Transverse colon (tissue), 4 donors: ENCODE results near the gene TTLL6. TPM values are rescaled to one million over a fixed set of nuclear protein-coding genes. Genes with fewer than 3 reads are reported as not detected.

Source experiments
- DNase-seq: peaks from one replicate; pipeline ENCODE4 v3.0.0-alpha.2; 2019
- H3K27ac ChIP-seq, 4 donors: fragments of 200-600 bp; sonication (generic); 2 replicates each; pipeline ENCODE4 v1.5.1; 2016 to 2018; ENCODE audit warnings: inconsistent platforms in 4 of 4
- H3K27me3 ChIP-seq: fragments of 200-600 bp; sonication (generic); 2 replicates; pipeline ENCODE4 v1.5.1; 2017; ENCODE audit warnings: inconsistent platforms
- H3K36me3 ChIP-seq, 4 donors: fragments of 200-600 bp; sonication (generic); 2 replicates each; pipeline ENCODE4 v1.5.1; 2017 to 2019; ENCODE audit warnings: inconsistent platforms in 4 of 4
- H3K4me1 ChIP-seq, 4 donors: fragments of 200-600 bp; sonication (generic); 2 replicates each; pipeline ENCODE4 v1.5.1; 2017 to 2020; ENCODE audit warnings: inconsistent platforms in 4 of 4
- H3K4me3 ChIP-seq, 4 donors: fragments of 200-600 bp; sonication (generic); 1 replicate in 1 of 4; 2 replicates in 3 of 4; pipeline versions ENCODE4 v1.5.1 to v1.6.1; 2017 to 2019; ENCODE audit warnings: inconsistent platforms in 4 of 4
- H3K9me3 ChIP-seq, 2 donors: fragments of 200-600 bp; sonication (generic); 2 replicates each; pipeline ENCODE4 v1.5.1; 2017 to 2019; ENCODE audit warnings: inconsistent platforms in 2 of 2
- EP300 ChIP-seq: sonication (generic); formaldehyde crosslinking; IDR thresholded peaks from one replicate; pipeline ENCODE4 v1.6.1; 2017; ENCODE audit warnings: antibody characterized with exemption, low read depth
- POLR2A ChIP-seq: fragments of 450-650 bp; IDR thresholded peaks from one replicate; pipeline ENCODE4 v1.6.1; 2016; ENCODE audit warnings: antibody characterized with exemption, mild to moderate bottlenecking, moderate library complexity
- POLR2AphosphoS5 ChIP-seq, 3 donors: sonication (generic); formaldehyde crosslinking; IDR thresholded peaks; one replicate each; pipeline ENCODE4 v1.6.1; 2016; ENCODE audit warnings: antibody characterized with exemption in 3 of 3
- WGBS, 2 donors: methylation state at CpG; one replicate each; pipeline ENCODE4 v1.1.5; 2018; ENCODE audit warnings: low coverage in 1 of 2; 5-methylcytosine and 5-hydroxymethylcytosine counted together
- in situ Hi-C, 4 donors: fragments of 200-750 bp; cut with MboI; loops; one replicate each; pipeline versions ENCODE4 v1.15.0 to v1.15.1; 2017; ENCODE audit warnings: low sequenced_read_pairs in 3 of 4, low pct_ligation_motif_present in 1 of 4, low pct_unique_long_range_greater_than_20kb in 1 of 4
- intact Hi-C: fragments of 100-400 bp; cut with DNase I; formaldehyde crosslinking; loops from one replicate; pipeline ENCODE4 v1.15.1; 2023; ENCODE audit warnings: low total_unique reads
- total RNA-seq, 4 donors: library from RNA; depleted of rRNA; stranded (reverse); fragments of >200 nt; gene quantifications; one replicate each; pipeline ENCODE4 v1.1.0, GENCODE V29; 2016
- TF ChIP-seq, protein P1 (sequence below), 5 experiments: fragments of 200-600 bp in 3 of 5; fragments of 450-650 bp in 2 of 5; sonication (generic) in 3 of 5; IDR thresholded peaks; 1 replicate in 2 of 5; 2 replicates in 3 of 5; pipeline ENCODE4 v1.5.1; 2016 to 2017; ENCODE audit warnings: antibody characterized with exemption in 5 of 5, inconsistent platforms in 3 of 5, mild to moderate bottlenecking in 2 of 5, moderate library complexity in 1 of 5

Gene TTLL6
- total RNA-seq, 4 donors from 2014 or later: 4.9 to 24.9 (median 7.3) TPM

DNA sequence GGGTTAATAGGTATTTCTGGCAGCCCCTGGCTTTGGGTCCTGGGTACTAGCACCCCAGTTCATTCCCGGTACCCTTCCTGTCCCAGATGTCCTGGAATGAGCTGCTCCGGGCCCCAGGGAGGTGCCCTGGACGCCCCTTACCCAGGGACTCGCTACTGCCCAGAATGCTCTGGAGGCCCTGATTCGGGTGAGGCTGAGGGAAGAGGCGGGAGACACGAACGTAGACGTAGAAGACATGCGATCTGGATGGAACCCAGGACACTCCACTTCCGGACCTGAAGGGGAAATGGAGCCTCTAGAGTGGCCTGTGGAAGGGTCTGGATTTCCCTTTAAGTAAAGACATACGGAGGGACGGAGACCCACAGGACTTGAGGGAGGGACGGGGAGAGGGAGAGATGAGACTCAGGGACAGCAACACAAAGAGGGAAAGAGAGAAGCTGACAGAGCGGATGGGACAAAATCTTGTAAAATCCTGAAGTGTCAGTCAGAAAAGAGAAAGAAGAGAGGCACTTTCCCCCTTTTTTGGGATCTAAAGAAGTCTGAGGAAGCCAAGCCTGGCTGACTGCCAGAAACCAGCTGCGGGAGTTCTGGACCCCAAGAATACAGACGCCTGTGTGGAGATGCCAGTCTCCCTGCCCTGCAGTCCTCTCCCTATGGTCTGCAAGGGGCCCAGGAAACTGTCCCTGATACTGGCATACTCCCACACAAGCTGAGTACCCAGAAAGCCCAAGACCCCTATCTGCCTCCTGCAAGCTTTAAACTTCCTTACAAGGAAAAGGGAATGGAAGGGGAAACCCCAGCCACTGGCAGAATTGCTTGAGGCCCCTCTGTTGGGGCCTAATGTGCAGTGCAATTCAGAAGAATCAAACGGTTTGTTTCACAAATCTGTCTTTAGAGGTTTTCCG lies 87.4 kb downstream of the TTLL6 start:
- Histone ChIP-seq H3K27ac (peak overlapping the region in 2 of 4 donors; percentile 70 to 86), H3K36me3 (no peaks in the 10 kb centered on the region), H3K9me3 (no peaks in the 10 kb centered on the region), H3K4me1 (peaks cover 12 to 37% (median 32%) of the 10 kb centered on the region in 4 donors), H3K4me3 (peak overlapping the region in 2 of 4 donors; percentile 51 to 56), H3K27me3 (peaks cover 100% of the 10 kb centered on the region)
- intact Hi-C loops (loop anchor here (10.0 kb wide), 2 partner anchors 145 to 275 kb away; no protein-coding TSS in a partner anchor), in situ Hi-C loops (loop anchor here in 3 of 4 donors (10.0 kb wide), 2 partner anchors 55 to 65 kb away; no protein-coding TSS in a partner anchor)
- DNase-seq: no peak
- WGBS, 2 donors: 15 to 21% methylated on average over 5 to 19 of the region's 19 CpGs
- TF ChIP-seq EP300 (no peak), POLR2A (no peak), POLR2AphosphoS5 (IDR thresholded peaks at IDR 0.05) (no peak)
- TF ChIP-seq, protein P1, sequence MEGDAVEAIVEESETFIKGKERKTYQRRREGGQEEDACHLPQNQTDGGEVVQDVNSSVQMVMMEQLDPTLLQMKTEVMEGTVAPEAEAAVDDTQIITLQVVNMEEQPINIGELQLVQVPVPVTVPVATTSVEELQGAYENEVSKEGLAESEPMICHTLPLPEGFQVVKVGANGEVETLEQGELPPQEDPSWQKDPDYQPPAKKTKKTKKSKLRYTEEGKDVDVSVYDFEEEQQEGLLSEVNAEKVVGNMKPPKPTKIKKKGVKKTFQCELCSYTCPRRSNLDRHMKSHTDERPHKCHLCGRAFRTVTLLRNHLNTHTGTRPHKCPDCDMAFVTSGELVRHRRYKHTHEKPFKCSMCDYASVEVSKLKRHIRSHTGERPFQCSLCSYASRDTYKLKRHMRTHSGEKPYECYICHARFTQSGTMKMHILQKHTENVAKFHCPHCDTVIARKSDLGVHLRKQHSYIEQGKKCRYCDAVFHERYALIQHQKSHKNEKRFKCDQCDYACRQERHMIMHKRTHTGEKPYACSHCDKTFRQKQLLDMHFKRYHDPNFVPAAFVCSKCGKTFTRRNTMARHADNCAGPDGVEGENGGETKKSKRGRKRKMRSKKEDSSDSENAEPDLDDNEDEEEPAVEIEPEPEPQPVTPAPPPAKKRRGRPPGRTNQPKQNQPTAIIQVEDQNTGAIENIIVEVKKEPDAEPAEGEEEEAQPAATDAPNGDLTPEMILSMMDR (IDR thresholded peaks at IDR 0.05): no peak

DNA sequence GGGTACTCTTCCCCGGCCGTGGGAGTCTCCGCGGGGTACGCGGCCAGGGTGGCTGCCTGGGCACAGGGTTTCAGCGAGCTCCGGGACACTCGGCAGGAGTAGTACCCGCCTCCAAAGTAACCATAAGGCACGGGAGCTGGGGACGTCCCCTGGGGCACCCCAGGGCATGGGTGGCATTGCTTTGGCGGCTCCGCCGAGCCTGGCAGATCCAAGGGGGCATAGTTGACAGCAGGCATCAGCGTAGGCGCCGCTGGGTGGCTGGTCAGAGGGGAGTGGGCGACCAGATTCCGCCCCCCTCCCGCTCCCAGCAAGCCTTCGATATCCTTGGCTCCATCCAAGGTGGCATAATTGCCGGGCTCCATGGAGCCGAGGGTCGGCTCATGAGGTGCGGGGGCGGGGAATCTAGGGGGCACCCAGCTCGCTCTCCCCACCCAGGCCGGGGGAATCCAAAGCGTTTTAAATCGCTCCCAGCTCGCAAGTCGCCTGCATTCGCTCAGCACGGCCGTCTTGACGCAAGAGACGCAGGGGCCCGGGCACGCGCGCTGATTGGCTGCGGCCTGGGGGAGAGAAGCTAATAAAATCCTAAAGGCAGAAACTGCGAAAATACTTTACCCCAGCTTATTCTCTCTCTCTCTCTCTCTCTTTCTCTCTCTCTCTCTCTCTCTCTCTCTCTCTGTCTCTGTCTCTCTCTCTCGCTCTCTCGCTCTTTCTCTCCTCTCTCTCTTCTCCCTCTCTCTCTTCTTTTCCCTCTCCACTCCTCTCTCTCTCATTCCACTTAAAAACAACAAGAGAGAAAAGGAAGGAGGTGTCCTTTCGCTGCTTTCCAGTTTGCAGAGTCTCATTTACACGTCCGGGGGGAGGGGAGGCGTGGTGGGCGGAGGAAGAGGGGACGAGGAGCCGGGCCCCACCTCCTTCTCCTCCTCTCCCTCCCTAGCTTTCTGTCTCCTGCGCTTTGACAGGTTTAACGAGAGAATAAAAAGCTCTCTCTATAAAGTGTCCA lies 88.5 kb downstream of the TTLL6 start, which contains the start of gene HOXB13:
Gene HOXB13 (minus strand): TSS at position 519 of the 1,000 bp plus-strand sequence. CDS start 157 bp downstream, at position 362.
- in situ Hi-C loops (no loop called here), intact Hi-C loops (loop anchor here (10.0 kb wide), 2 partner anchors 146 to 276 kb away; no protein-coding TSS in a partner anchor)
- TF ChIP-seq, protein P1 (IDR thresholded peaks at IDR 0.05): no peak
- TF ChIP-seq POLR2AphosphoS5 (IDR thresholded peaks at IDR 0.05) (no peak), POLR2A (peak; percentile 54), EP300 (no peak)
- DNase-seq: peak; percentile 73
- Histone ChIP-seq H3K36me3 (no peaks in the 10 kb centered on the region), H3K27me3 (peaks cover 100% of the 10 kb centered on the region), H3K9me3 (no peaks in the 10 kb centered on the region), H3K4me1 (peaks cover 12 to 45% (median 42%) of the 10 kb centered on the region in 4 donors), H3K27ac (peak within 1 kb of the TSS in 3 of 4 donors; percentile 10 to 86 (median 70)), H3K4me3 (peak within 1 kb of the TSS in 3 of 4 donors; percentile 15 to 56 (median 51))
- 0 to 8% methylated on average over 11 to 55 of the region's 55 CpGs for WGBS, 2 donors

DNA sequence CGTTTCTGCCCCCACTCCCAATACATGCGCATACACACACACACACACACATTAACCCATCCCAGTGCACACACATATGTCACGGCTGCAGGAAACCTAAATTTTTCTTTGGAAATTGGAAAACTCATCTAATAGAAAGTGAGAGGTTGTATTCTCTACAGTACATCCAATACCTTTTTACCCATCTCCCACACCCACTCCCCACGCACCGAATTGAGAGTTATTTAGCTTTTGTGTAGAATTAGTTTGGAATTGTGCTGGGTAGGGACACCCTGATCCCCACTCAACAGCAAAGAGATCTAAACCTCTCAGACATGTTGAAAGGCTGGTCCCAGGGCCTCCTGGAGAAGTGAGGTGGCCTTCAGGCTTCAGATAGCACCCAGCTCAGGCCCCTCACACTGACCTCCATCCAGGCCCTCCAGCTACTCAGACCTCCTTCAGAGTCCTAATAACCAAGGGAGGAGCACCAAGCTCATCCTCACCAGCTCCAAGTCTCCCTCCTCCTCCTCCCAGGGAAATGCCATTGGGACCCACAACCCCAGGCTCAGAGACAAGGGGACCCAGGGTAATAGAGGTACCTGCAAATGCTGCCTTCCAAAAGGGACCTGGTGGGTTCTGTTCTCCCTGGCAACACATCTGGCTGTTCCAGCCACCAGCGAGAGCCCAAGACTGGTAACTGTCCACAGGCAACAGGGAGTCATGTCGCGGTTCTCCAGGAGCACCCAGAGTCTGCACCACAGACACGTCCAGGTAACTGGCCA lies 89.4 kb downstream of the TTLL6 start:
- no peaks in the 10 kb centered on the region for H3K9me3 ChIP-seq
- H3K4me3 ChIP-seq: peak overlapping the region in 2 of 4 donors; percentile 51 to 56
- H3K36me3 ChIP-seq: no peaks in the 10 kb centered on the region
- in situ Hi-C loops: no loop called here
- 22 to 39% methylated on average over 5 to 9 of the region's 9 CpGs for WGBS, 2 donors
- TF ChIP-seq, protein P1 (IDR thresholded peaks at IDR 0.05): no peak
- TF ChIP-seq POLR2A (no peak), POLR2AphosphoS5 (IDR thresholded peaks at IDR 0.05) (no peak), EP300 (no peak)
- intact Hi-C loops: loop anchor here (1.0 to 10.0 kb wide), 3 partner anchors 62 to 277 kb away; no protein-coding TSS in a partner anchor
- H3K27me3 ChIP-seq: peaks cover 100% of the 10 kb centered on the region
- peaks cover 12 to 48% (median 41%) of the 10 kb centered on the region in 4 donors for H3K4me1 ChIP-seq
- DNase-seq: no peak
- peak overlapping the region in 2 of 4 donors; percentile 70 to 86 for H3K27ac ChIP-seq
